Measurements from ENCODE around the gene ACRV1. TPM values are rescaled to one million over a fixed set of nuclear protein-coding genes. Genes with fewer than 3 reads are reported as not detected.
"Not testable (repeated sequence)": the region's sequence is repeated elsewhere in the genome, so short reads cannot be mapped to it uniquely, and the experiment has no call there.

Gene ACRV1
- total and polyA plus RNA-seq, 2 donors (not counting 1 experiment from before 2014, with no cell fraction given) = not detected

DNA sequence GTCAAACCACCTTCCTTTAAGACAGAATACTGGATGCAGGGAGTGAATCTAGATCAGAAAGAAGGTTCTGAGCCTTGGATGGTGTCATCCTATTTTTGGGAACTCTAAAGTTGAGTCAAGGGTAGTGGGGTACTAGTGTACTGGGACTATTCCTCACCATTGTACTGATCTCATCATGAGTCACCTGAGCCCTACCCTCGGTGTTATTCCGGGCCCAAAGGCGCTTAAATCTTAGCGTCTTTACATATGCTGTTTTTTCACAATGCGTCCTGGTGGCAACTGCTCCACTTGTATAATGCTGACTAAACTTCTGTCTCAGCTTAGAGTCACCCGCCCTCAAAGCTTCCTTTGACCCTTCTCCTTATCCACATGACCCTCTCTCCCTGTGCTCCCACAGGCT, 40.1 kb upstream of the ACRV1 start:
- Histone ChIP-seq H3K4me2 (ENCODE audit: extremely low read depth, insufficient read depth, low read length) (no peak overlapping the region), H3K79me2 (ENCODE audit: control insufficient read depth, insufficient read depth, low read length) (no peaks in the 10 kb centered on the region), H3K27ac (ENCODE audit: insufficient read depth, low read length) (no peak overlapping the region), H3K4me1 (ENCODE audit: control insufficient read depth, extremely low read depth, insufficient read depth, low read length) (no peaks in the 10 kb centered on the region), H3K9ac (ENCODE audit: insufficient read depth, low read length) (no peak overlapping the region), H3K27me3 (ENCODE audit: control insufficient read depth, insufficient read depth, low read length) (no peaks in the 10 kb centered on the region), H3K4me3 (replicated peaks in 1 of 4; ENCODE audit: control extremely low read depth in 1 of 4, insufficient read depth in 1 of 4, low read depth in 3 of 4, low read length in 4 of 4) (no peak overlapping the region), H3K36me3 (ENCODE audit: control insufficient read depth, insufficient read depth, low read length) (no peaks in the 10 kb centered on the region), H4K20me1 (ENCODE audit: control insufficient read depth, extremely low read depth, insufficient read depth, low read length) (no peaks in the 10 kb centered on the region), H3K9me3 (ENCODE audit: control insufficient read depth, insufficient read depth, low read depth, low read length) (no peaks in the 10 kb centered on the region), H2AFZ (ENCODE audit: low read length) (no peak overlapping the region)
- DNase-seq (ENCODE audit: low read depth in 2 of 2) = peak in 1 of 2 donors; percentile 16
- TF ChIP-seq EZH2 (IDR thresholded peaks at IDR 0.05; ENCODE audit: low read length, missing control alignments) = no peak
- TF ChIP-seq, protein P1, sequence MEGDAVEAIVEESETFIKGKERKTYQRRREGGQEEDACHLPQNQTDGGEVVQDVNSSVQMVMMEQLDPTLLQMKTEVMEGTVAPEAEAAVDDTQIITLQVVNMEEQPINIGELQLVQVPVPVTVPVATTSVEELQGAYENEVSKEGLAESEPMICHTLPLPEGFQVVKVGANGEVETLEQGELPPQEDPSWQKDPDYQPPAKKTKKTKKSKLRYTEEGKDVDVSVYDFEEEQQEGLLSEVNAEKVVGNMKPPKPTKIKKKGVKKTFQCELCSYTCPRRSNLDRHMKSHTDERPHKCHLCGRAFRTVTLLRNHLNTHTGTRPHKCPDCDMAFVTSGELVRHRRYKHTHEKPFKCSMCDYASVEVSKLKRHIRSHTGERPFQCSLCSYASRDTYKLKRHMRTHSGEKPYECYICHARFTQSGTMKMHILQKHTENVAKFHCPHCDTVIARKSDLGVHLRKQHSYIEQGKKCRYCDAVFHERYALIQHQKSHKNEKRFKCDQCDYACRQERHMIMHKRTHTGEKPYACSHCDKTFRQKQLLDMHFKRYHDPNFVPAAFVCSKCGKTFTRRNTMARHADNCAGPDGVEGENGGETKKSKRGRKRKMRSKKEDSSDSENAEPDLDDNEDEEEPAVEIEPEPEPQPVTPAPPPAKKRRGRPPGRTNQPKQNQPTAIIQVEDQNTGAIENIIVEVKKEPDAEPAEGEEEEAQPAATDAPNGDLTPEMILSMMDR (conservative IDR thresholded peaks at IDR 0.05 in 1 of 2, IDR thresholded peaks at IDR 0.05 in 1 of 2; ENCODE audit: low read depth in 1 of 2, low read length in 2 of 2) = no peak

DNA sequence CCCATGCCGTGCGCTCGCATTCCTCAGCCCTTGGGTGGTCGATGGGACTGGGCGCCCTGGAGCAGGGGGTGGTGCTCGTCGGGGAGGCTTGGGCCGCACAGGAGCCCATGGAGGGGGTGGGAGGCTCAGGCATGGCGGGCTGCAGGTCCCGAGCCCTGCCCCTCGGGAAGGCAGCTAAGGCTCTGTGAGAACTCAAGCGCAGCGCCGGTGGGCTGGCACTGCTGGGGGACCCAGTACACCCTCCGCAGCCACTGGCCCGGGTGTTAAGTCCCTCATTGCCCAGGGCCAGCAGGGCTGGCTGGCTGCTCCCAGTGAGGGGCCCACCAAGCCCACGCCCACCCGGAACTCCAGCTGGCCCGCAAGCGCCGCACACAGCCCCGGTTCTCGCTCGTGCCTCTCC, 24.0 kb upstream of the ACRV1 start:
- H3K9me3 ChIP-seq (ENCODE audit: control insufficient read depth, insufficient read depth, low read depth, low read length); H2AFZ ChIP-seq (ENCODE audit: low read length); H3K4me2 ChIP-seq (ENCODE audit: extremely low read depth, insufficient read depth, low read length); DNase-seq (ENCODE audit: low read depth in 2 of 2); H3K27ac ChIP-seq (ENCODE audit: insufficient read depth, low read length); H3K79me2 ChIP-seq (ENCODE audit: control insufficient read depth, insufficient read depth, low read length); H3K9ac ChIP-seq (ENCODE audit: insufficient read depth, low read length); H3K4me1 ChIP-seq (ENCODE audit: control insufficient read depth, extremely low read depth, insufficient read depth, low read length); H3K36me3 ChIP-seq (ENCODE audit: control insufficient read depth, insufficient read depth, low read length); H4K20me1 ChIP-seq (ENCODE audit: control insufficient read depth, extremely low read depth, insufficient read depth, low read length); H3K27me3 ChIP-seq (ENCODE audit: control insufficient read depth, insufficient read depth, low read length); H3K4me3 ChIP-seq (replicated peaks in 1 of 4; ENCODE audit: control extremely low read depth in 1 of 4, insufficient read depth in 1 of 4, low read depth in 3 of 4, low read length in 4 of 4): not testable (repeated sequence)

DNA sequence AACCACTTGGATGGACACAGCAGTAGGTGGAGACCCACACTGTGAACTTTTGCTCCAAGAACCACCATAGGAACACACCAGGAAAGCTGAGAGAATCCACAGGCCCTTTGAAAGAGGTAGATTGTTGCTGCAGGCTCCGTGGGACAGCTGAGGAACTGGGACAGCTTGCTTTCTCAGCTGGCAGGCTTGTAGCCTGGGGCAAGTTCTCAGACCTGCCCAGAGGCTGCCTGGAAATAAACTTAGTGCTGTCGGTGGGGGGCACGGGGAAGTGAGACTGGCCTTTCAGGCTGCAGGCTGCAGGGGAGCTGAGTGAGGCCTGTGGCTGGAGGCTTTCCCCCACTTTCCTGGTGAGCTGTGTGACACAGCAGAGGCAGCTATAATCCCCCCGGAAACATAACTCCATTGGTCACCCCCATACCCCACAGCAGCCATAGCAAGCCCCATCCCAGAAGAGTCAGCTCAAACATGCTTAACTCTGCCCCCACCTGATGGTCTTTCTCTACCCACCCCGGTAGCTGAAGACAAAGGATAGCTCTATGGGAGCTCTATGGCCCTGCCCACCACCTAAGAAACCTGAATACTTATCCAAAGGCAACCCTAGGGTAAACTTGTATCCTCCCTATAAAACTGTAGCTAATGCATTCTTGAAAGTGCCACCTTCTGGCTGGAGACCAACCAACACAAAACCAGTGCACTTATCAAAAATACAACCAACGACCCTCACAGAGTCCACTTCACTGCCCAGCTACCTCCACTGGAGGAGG, 21.4 kb upstream of the ACRV1 start:
- no peaks in the 10 kb centered on the region for H3K9me3 ChIP-seq (ENCODE audit: control insufficient read depth, insufficient read depth, low read depth, low read length)
- H3K27me3 ChIP-seq (ENCODE audit: control insufficient read depth, insufficient read depth, low read length) = no peaks in the 10 kb centered on the region
- no peaks in the 10 kb centered on the region for H4K20me1 ChIP-seq (ENCODE audit: control insufficient read depth, extremely low read depth, insufficient read depth, low read length)
- H3K4me1 ChIP-seq (ENCODE audit: control insufficient read depth, extremely low read depth, insufficient read depth, low read length) = no peaks in the 10 kb centered on the region
- H3K9ac ChIP-seq (ENCODE audit: insufficient read depth, low read length) = no peak overlapping the region
- no peak for DNase-seq (ENCODE audit: low read depth in 2 of 2)
- no peak for TF ChIP-seq EZH2 (IDR thresholded peaks at IDR 0.05; ENCODE audit: low read length, missing control alignments)
- TF ChIP-seq, protein P1 (conservative IDR thresholded peaks at IDR 0.05 in 1 of 2, IDR thresholded peaks at IDR 0.05 in 1 of 2; ENCODE audit: low read depth in 1 of 2, low read length in 2 of 2) = no peak
- no peak overlapping the region for H3K27ac ChIP-seq (ENCODE audit: insufficient read depth, low read length)
- H3K4me2 ChIP-seq (ENCODE audit: extremely low read depth, insufficient read depth, low read length) = no peak overlapping the region
- H3K4me3 ChIP-seq (replicated peaks in 1 of 4; ENCODE audit: control extremely low read depth in 1 of 4, insufficient read depth in 1 of 4, low read depth in 3 of 4, low read length in 4 of 4) = no peak overlapping the region
- no peaks in the 10 kb centered on the region for H3K79me2 ChIP-seq (ENCODE audit: control insufficient read depth, insufficient read depth, low read length)
- H3K36me3 ChIP-seq (ENCODE audit: control insufficient read depth, insufficient read depth, low read length) = no peaks in the 10 kb centered on the region
- H2AFZ ChIP-seq (ENCODE audit: low read length) = no peak overlapping the region
